ENCODE results near the gene PIM2. TPM values are rescaled to one million over a fixed set of nuclear protein-coding genes. Genes with fewer than 3 reads are reported as not detected.

Gene PIM2
- total RNA-seq, 1 donor from 2014 or later, result 5.1 TPM

DNA sequence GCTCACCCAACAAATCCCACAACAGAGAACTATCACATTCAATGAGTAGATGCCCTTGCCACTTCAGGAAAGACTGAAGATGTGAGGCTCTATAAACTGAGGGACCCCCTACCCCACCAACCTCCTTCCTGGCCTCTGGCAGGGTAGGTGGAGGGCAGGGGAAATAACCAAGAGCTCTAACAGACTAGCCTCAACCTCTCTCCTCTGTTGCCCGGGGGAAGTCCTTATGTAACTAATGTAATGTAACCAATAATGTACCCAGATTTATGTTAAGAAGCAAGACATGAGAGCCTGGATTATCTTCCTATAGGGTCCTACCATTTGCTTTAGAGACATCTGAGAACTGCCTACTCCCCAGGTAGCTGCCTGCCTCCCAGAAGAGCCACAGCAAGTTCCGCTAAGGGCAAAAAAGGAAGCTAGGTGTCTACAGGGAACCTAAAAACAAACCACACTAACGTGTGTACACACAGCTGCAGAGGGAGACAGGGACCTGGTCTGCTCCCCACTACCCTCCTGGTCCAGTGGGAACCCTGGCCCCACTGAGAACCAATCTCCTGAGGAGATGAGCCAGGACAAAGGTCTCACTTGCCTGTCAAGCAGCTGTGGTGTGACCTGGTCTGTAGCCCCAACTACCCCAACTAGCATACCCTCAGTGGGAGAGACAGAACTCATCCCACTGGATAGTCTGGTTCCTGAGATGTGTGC lies 20.9 kb upstream of the PIM2 start:
- Mint-ChIP-seq H3K27me3 (ENCODE audit: low read depth) (no peaks in the 10 kb centered on the region), H3K4me3 (ENCODE audit: unreplicated experiment) (no peak overlapping the region)

DNA sequence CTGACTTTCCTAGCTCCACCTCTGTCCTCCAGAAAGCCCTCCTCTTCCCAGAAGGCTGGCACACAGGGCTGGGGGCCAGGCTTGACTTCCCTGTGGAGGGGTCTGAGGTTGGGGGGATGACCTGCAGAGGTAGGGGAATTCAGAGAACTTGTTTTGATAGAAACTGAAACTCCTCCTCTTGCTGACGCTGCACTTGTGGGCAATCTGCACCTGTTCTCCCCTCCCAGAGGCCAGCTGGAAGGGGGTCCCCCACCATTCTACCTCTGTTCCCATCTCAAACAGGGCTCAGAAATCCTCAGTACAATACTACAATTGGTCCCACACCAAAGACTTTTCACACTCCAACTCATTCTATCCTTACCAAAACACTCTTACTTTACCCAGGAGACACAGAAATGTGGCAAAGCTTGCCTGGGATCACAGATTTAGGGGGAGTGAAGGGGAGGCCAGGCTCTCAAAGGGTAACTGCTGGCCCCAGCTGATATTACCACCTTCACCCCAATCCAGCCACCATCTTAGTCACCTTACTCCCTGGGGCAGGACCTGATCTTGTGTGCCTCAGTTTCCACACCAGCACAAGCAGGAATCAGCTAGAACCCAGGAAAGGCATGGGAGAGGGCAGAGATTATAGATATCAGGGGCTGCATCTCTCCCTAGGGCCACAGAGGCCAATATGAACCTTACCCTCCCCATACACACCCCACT lies 20.0 kb upstream of the PIM2 start:
- no peaks in the 10 kb centered on the region for H3K4me1 Mint-ChIP-seq (ENCODE audit: low read depth)
- H3K36me3 Mint-ChIP-seq (ENCODE audit: low read depth), result peaks cover 5% of the 10 kb centered on the region
- peaks cover 8% of the 10 kb centered on the region for H3K9me3 Mint-ChIP-seq (ENCODE audit: low read depth)
- H3K27me3 Mint-ChIP-seq (ENCODE audit: low read depth), result no peaks in the 10 kb centered on the region
- H3K4me3 Mint-ChIP-seq (ENCODE audit: unreplicated experiment), result no peak overlapping the region
- no peak overlapping the region for H3K27ac Mint-ChIP-seq (ENCODE audit: unreplicated experiment)
- DNase-seq (ENCODE audit: low spot score), result no peak
- TF ChIP-seq, protein P1, sequence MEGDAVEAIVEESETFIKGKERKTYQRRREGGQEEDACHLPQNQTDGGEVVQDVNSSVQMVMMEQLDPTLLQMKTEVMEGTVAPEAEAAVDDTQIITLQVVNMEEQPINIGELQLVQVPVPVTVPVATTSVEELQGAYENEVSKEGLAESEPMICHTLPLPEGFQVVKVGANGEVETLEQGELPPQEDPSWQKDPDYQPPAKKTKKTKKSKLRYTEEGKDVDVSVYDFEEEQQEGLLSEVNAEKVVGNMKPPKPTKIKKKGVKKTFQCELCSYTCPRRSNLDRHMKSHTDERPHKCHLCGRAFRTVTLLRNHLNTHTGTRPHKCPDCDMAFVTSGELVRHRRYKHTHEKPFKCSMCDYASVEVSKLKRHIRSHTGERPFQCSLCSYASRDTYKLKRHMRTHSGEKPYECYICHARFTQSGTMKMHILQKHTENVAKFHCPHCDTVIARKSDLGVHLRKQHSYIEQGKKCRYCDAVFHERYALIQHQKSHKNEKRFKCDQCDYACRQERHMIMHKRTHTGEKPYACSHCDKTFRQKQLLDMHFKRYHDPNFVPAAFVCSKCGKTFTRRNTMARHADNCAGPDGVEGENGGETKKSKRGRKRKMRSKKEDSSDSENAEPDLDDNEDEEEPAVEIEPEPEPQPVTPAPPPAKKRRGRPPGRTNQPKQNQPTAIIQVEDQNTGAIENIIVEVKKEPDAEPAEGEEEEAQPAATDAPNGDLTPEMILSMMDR (IDR thresholded peaks at IDR 0.05), result no peak

More for the DNA sequence above, 20.9 kb upstream of the PIM2 start:
- peaks cover 2% of the 10 kb centered on the region for H3K36me3 Mint-ChIP-seq (ENCODE audit: low read depth)
- DNase-seq (ENCODE audit: low spot score), result no peak
- peaks cover 8% of the 10 kb centered on the region for H3K9me3 Mint-ChIP-seq (ENCODE audit: low read depth)
- no peak overlapping the region for H3K27ac Mint-ChIP-seq (ENCODE audit: unreplicated experiment)
- TF ChIP-seq, protein P1 (IDR thresholded peaks at IDR 0.05), result no peak
- H3K4me1 Mint-ChIP-seq (ENCODE audit: low read depth), result no peaks in the 10 kb centered on the region

DNA sequence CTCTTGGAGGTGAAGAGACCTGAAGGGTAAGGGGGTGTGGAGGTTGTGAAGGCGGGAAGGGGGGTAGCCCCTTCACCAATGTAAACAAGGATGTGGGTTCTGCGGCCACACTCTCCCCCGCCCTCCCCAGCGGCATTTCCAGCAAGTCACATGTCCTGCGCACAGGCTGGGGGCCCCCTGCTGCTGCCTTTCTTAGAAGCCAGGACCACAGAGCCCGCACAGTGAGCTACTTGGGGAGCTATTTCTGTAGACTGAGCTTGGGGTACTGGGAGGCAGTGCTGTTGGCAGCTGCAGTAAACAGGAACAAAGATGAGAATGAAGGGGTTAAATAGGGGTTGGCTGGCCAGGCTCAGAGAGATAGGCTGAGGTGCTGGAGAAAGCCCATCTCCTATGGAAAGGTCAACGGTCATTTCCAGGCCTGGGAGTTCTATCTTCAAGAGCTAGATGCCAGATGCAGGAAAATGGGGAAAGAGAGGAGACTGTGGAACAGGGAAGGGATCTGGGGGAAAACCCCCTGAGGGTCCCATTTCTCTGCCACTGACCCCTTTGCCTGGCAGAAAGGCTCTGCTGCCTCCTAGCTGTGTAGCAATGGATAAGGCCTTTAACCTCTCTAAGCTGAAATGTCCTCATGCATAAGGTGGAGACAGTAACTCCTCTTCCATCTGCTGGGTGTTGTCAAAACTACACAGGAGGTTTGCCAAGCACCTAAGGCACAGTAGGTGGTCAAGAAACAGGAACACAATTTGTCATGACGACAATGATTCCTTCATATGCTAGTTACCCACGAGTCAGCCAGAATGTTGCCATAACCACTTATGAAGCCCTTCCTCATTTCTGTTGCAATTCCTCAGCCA lies 18.5 kb upstream of the PIM2 start:
- Mint-ChIP-seq H3K4me3 (ENCODE audit: unreplicated experiment) (no peak overlapping the region), H3K9me3 (ENCODE audit: low read depth) (peaks cover 10% of the 10 kb centered on the region), H3K27me3 (ENCODE audit: low read depth) (no peaks in the 10 kb centered on the region), H3K36me3 (ENCODE audit: low read depth) (peaks cover 9% of the 10 kb centered on the region), H3K27ac (ENCODE audit: unreplicated experiment) (no peak overlapping the region), H3K4me1 (ENCODE audit: low read depth) (no peaks in the 10 kb centered on the region)
- TF ChIP-seq, protein P1 (IDR thresholded peaks at IDR 0.05), result peak; percentile 13
- no peak for DNase-seq (ENCODE audit: low spot score)

DNA sequence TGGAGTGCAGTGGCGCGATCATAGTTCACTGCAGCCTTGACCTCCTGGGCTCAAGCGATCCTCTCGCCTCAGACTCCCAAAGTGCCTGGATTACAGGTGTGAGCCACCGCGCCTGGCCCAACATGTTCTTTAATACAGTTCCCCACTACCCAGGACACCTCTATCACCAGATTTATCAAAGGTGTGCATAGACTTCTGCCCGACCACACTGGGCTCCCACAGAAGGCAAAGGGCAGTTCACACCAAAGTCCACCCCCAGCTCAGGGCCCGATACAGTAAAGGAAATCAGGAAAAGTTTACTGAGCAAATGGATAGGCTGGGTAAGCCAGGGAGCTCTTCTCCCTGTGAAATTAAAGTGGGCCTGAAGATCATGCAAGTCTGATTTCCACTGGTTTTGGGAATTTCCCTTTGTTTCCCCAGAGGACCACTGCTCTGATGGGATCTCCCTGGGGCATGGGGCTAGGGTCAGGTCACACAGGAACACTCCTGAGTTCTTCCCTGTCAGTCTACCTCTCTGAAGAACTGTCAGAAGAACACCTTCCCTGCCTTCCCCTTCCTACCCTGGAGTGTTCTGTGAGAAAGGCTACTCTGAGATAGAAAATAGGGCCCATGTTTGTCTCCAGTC lies 17.7 kb upstream of the PIM2 start:
- Mint-ChIP-seq H3K4me3 (ENCODE audit: unreplicated experiment) (no peak overlapping the region), H3K9me3 (ENCODE audit: low read depth) (peaks cover 10% of the 10 kb centered on the region), H3K27ac (ENCODE audit: unreplicated experiment) (no peak overlapping the region), H3K27me3 (ENCODE audit: low read depth) (no peaks in the 10 kb centered on the region), H3K4me1 (ENCODE audit: low read depth) (no peaks in the 10 kb centered on the region), H3K36me3 (ENCODE audit: low read depth) (peaks cover 9% of the 10 kb centered on the region)
- DNase-seq (ENCODE audit: low spot score), result no peak
- TF ChIP-seq, protein P1 (IDR thresholded peaks at IDR 0.05), result no peak

DNA sequence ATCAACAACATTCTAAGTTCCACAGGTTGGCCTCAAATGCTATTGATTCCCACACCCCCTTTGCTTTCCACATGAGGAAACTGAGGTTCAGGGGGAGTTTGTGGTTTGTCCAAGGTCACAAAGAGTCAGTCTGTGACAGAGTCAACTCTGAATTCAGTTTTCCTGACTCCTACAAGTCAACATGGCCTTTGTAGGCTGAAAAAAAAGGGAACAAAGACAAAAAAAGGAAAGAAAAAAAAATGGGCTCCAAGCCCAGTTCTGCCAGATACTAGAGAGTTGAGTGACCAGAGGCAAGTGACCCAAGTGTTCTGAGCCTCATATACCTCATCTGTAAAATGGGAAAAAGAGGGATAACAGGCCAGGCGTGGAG lies 16.5 kb upstream of the PIM2 start:
- no peaks in the 10 kb centered on the region for H3K27me3 Mint-ChIP-seq (ENCODE audit: low read depth)
- DNase-seq (ENCODE audit: low spot score), result no peak
- TF ChIP-seq, protein P1 (IDR thresholded peaks at IDR 0.05), result no peak
- no peak overlapping the region for H3K27ac Mint-ChIP-seq (ENCODE audit: unreplicated experiment)
- no peaks in the 10 kb centered on the region for H3K4me1 Mint-ChIP-seq (ENCODE audit: low read depth)
- H3K4me3 Mint-ChIP-seq (ENCODE audit: unreplicated experiment), result no peak overlapping the region
- peaks cover 10% of the 10 kb centered on the region for H3K9me3 Mint-ChIP-seq (ENCODE audit: low read depth)
- peaks cover 9% of the 10 kb centered on the region for H3K36me3 Mint-ChIP-seq (ENCODE audit: low read depth)

Measured in chondrocyte (in vitro differentiated cells).